ACC112 (cell line): ENCODE data around the gene TBC1D9.

Experiments
- H2AFZ ChIP-seq: fragments of 200-600 bp; sonication (generic); one replicate; pipeline ENCODE4 v1.6.0; 2017; ENCODE audit warnings: antibody characterized with exemption, low read length; ENCODE audit not compliant: unreplicated experiment
- H3K27ac ChIP-seq: fragments of 200-600 bp; sonication (generic); 2 replicates; pipeline ENCODE4 v1.5.1; 2014; ENCODE audit warnings: low read depth, mild to moderate bottlenecking, antibody characterized with exemption, low read length, moderate library complexity
- H3K27me3 ChIP-seq: fragments of 200-600 bp; sonication (generic); 2 replicates; pipeline ENCODE4 v1.6.1; 2014; ENCODE audit warnings: mild to moderate bottlenecking, antibody characterized with exemption, low read length, moderate library complexity, mixed read lengths; ENCODE audit not compliant: insufficient read depth
- H3K36me3 ChIP-seq: fragments of 200-600 bp; sonication (generic); 2 replicates; pipeline ENCODE4 v1.6.1; 2016; ENCODE audit warnings: mild to moderate bottlenecking, antibody characterized with exemption, low read length, moderate library complexity, mixed read lengths; ENCODE audit not compliant: insufficient read depth
- H3K4me1 ChIP-seq: fragments of 200-600 bp; sonication (generic); one replicate; pipeline ENCODE4 v1.6.1; 2016; ENCODE audit warnings: low read length, mixed read lengths; ENCODE audit not compliant: insufficient read depth, unreplicated experiment, control insufficient read depth
- H3K4me3 ChIP-seq: fragments of 200-600 bp; sonication (generic); 2 replicates; pipeline ENCODE4 v1.5.1; 2014; ENCODE audit warnings: mild to moderate bottlenecking, low read depth, low read length
- H3K79me2 ChIP-seq: fragments of 200-600 bp; sonication (generic); one replicate; pipeline ENCODE4 v1.6.0; 2016; ENCODE audit warnings: low read length; ENCODE audit not compliant: control insufficient read depth, unreplicated experiment, insufficient read depth

The TBC1D9 gene

DNA sequence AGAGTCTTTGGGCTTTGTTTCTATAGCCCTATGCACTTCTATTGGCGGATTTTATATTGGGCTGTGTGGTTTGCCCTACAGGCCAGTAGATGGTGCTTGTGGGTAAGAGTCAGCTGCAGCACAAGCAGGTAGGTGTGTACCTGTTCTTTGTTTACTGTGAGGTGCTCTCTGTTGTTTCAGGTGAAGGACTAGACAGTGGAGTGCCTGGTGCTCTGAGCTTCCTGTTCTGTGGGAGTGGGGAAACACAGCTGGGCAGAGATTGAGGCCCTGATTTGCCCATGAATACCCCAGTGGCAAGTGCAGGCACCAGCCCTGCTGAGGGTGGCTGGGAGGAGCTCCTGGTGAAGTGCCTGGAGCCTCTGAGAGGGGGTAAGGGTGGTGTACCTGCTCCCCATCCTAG, 161.1 kb downstream of the TBC1D9 start:
- Histone ChIP-seq H3K36me3 (no peaks in the 10 kb centered on the region), H3K79me2 (no peaks in the 10 kb centered on the region), H3K27ac (no peak overlapping the region), H3K4me3 (no peak overlapping the region), H2AFZ (no peak overlapping the region), H3K4me1 (no peaks in the 10 kb centered on the region), H3K27me3 (peaks cover 66% of the 10 kb centered on the region)

GRCh38 chr4:140584439-140584838, 171.7 kb downstream of the TBC1D9 start:
- no peak overlapping the region for H3K4me3 ChIP-seq
- no peaks in the 10 kb centered on the region for H3K79me2 ChIP-seq
- H3K36me3 ChIP-seq: no peaks in the 10 kb centered on the region
- H3K4me1 ChIP-seq: peaks cover 2% of the 10 kb centered on the region
- peaks cover 47% of the 10 kb centered on the region for H3K27me3 ChIP-seq
- H3K27ac ChIP-seq: no peak overlapping the region
- no peak overlapping the region for H2AFZ ChIP-seq

DNA sequence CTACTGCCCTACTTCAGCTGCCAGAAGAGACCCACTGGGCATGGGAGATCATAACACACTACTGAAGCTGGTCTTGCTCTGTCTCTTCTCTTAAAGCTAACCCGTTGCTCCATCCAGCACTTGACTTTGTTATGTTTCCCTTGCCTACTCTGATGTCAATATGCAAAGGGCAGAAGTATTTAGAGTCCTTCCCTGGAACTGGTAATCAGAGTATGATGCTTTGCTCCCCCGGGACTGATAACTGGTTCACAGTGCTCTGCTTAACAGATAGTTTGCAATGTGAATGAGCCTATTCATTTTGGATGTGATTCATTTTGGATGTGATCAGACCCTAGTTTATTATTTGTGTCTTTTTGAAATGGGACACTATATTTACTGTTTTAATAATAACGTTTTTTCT, 175.1 kb downstream of the TBC1D9 start:
- Histone ChIP-seq H3K36me3 (no peaks in the 10 kb centered on the region), H3K27ac (no peak overlapping the region), H3K79me2 (no peaks in the 10 kb centered on the region), H2AFZ (no peak overlapping the region), H3K4me1 (peaks cover 4% of the 10 kb centered on the region), H3K27me3 (peaks cover 59% of the 10 kb centered on the region), H3K4me3 (no peak overlapping the region)

GRCh38 chr4:140579278-140579677, 176.9 kb downstream of the TBC1D9 start:
- Histone ChIP-seq H3K4me3 (no peak overlapping the region), H3K79me2 (no peaks in the 10 kb centered on the region), H3K36me3 (no peaks in the 10 kb centered on the region), H3K27me3 (peaks cover 74% of the 10 kb centered on the region), H3K27ac (no peak overlapping the region), H3K4me1 (peaks cover 4% of the 10 kb centered on the region), H2AFZ (no peak overlapping the region)

GRCh38 chr4:140575489-140575888, 180.7 kb downstream of the TBC1D9 start:
- H3K4me1 ChIP-seq: peaks cover 4% of the 10 kb centered on the region
- H2AFZ ChIP-seq: no peak overlapping the region
- no peak overlapping the region for H3K4me3 ChIP-seq
- no peak overlapping the region for H3K27ac ChIP-seq
- H3K79me2 ChIP-seq: no peaks in the 10 kb centered on the region
- peaks cover 85% of the 10 kb centered on the region for H3K27me3 ChIP-seq
- H3K36me3 ChIP-seq: no peaks in the 10 kb centered on the region

DNA sequence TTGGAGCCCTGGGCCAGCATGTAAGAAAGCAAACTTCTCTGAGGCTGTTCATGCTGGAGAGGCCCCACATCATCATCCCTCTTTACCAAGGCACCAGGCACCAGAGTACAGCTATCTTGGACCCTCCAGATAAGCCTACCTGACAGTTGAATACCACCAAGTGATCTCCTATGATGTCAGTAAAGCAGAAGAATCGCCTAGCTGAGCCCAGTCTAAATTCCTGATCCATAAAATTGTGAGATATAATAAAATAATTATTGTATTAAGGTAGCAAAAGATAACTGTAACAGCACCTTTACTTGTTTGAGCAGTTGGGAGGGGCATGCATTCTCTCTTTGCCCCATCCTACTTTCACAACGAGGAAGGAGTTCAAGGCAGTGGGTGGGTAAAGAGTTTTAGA, 184.6 kb downstream of the TBC1D9 start:
- Histone ChIP-seq H3K36me3 (no peaks in the 10 kb centered on the region), H3K4me3 (no peak overlapping the region), H3K27ac (no peak overlapping the region), H3K79me2 (no peaks in the 10 kb centered on the region), H2AFZ (no peak overlapping the region), H3K27me3 (peaks cover 86% of the 10 kb centered on the region), H3K4me1 (no peaks in the 10 kb centered on the region)
